ENCODE data around the gene PDE3A.
"Not testable (repeated sequence)": the region's sequence is repeated elsewhere in the genome, so short reads cannot be mapped to it uniquely, and the experiment has no call there.

PDE3A gene

DNA sequence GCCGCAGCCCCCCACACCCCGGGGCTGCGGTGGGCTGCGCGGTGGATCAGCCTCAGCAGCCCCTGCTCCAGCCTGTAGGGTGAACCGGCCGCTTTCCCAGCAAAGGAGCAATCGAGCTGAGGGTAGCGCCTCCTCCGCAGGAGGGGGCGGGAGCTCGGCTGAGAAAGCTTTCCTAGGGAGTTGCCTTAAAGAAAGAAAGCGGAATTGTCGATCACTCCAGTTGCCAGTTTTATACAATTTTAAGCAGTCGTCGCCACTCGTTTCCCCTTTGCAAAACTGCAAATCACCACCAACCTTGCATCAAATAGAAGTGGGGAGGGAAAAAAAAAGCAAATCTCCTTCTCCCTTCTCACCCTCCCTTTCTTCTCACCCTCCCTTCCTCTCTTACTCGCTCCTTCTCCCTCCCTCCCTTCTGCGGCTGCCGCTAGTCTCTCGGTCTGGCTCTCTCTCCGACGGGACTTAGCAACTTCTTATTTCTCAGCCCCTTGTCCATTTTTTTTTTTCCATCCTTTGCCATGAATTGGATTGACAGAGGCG, at the start of gene PDE3A:
Gene PDE3A, plus strand, starts transcription at position 424 of the 537 bp plus-strand sequence. CDS start 748 bp downstream, outside the sequence.
- DNase-seq (ENCODE audit: low read depth) = no peak

DNA sequence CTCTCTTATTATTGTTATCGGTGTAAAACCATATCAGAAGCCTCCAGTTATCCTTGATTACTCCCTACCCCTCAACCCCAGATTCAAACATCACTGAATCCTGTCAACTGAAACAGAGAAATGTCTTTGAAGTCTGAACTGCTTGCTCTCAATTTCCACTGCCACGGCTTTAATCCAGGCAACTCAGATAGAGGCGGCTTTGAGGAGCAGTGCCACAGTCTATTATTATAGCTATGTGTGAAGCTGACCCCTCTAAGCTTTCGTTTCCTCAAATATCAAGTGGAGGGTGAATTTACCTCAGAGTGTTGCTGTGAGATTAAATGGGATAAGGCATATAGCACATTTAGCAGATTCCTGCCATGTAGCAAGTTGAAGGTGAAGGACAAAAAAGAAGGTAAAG, 49.0 kb upstream of the PDE3A start:
- DNase-seq (ENCODE audit: low read depth) = no peak

DNA sequence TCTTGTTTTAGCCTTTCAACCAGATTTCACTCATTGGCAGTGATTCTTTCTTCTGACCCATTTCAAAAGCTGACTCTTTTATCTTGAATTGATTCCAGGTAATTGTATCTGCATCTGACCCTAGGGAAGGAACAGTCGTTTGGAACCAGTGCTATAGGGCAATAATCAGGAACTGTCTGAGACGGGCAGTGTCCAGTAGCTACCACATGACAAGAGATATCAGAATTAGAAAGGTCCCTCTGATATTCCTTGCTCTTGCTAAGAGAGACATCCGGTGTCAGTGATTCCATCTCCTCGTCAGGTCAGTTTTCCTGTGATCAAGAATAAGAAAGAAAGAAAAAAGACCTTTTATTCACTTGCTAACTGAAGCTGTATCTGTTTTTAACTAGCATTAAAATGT, 47.8 kb upstream of the PDE3A start:
- no peak for DNase-seq (ENCODE audit: low read depth)

DNA sequence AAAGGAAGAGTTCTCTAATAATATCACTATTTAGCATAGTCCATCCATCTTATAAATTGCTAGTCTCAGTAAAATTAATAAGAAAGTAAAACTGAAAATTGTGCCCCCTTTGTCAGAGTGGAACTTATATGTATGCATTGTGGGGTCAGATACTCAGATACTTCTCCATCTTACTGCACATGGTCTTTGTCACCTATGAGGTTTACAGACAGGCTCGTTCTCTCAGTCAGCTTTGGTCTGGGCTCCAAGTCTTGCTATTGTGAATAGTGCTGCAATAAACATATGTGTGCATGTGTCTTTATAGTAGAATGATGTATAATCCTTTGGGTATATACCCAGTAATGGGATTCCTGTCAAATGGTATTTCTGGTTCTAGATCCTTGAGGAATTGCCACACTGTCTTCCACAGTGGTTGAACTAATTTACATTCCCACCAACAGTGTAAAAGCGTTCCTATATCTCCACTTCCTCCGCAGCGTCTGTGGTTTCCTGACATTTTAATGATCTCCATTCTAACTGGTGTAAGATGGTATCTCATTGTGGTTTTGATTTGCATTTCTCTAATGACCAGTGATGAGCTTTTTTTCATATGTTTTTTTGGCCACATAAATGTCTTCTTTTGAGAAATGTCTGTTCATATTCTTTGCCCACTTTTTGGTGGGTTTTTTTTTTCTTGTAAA, 37.4 kb upstream of the PDE3A start:
- DNase-seq (ENCODE audit: low read depth) = not testable (repeated sequence)

DNA sequence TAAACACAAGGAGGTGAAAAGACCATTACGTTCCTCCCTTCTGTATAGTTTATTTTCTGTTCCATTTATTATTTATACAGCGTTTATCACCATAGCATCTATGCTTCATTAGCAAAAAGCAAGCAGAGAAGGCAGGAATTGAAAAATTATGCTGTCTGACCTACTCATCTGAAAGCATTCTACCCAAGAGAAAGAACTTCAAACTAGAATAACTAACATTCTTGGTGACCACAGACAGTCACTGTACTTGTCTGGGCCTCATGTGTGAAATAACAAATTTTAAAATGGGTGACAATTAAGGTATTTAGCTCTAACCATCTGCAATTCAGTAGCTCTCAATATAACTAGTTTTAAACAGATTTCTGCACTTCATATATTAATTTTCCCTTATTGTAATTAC, 29.3 kb upstream of the PDE3A start:
- no peak for DNase-seq (ENCODE audit: low read depth)

DNA sequence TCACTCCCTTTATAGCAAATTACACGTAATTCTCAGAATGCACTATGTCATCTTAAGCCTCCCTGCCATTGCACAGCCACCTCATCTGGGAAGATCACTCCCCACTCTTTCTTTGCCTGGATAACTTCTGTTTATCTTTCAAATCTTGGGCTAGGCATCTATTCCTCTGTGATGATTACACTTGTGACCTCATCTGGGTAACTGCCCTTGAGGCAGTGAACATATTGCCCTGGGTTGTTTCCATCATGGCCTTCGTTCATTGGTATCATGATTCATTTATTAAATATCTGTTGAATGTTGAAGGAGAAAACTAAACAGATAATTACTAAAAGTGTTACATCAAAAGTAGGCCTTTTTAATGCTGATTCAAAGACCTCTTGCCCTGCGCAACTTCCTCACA, 26.2 kb upstream of the PDE3A start:
- DNase-seq (ENCODE audit: low read depth) = no peak

DNA sequence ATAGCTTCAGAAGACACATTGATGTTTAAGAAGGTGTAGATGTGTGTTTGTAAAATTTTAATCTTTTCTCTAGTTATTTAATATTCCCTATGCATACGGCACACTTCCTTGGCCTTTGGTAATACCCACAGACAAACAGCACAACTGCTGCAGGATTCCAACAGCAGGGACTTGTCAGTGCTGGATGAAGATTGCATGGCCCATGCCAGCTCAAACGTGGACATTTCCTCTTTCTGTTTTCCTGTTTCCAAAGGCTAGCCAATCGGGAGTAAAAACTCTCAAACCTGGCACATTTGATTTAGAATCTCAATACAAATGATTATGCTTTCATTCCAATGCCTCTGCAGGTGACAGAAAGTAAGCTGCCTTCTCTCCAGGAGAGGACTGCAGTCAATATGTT, 22.5 kb upstream of the PDE3A start:
- no peak for DNase-seq (ENCODE audit: low read depth)

DNA sequence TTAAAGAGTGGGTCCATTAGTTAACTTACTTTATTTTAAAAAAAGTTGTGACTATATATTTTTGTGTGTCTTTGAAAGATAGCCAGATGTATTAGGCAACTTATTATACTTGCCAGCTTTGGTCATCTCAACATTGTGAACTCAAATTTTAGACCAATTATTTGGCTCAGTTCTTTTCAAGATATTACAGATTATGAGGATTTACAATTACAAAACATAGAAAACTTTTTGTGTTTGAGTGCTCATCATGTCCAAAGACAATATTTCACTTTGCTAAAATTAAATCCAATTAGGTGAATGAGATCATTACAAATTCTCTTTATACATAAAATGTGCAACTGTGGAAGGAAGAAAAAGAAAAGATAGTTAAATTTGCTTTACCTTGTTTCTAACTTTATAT, 18.3 kb upstream of the PDE3A start:
- no peak for DNase-seq (ENCODE audit: low read depth)

DNA sequence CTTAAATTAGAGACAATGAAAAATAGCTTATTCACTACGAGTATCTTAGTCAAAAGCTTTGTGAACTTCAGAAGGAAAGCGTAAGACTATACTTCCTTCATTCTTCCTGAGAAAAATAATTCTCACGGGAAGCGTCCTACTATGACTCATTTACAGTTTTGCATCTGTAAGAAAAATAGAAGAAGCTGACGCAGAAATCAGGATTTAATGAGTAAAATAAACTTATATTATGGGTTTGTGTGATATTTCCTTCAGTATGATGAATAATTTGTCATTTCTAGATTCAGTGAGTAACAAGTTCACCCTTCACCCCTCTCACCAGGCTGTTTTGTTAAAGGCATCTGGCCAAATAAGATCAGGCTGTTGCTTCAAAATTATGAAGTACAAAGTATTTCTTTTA, 17.8 kb upstream of the PDE3A start:
- no peak for DNase-seq (ENCODE audit: low read depth)

DNA sequence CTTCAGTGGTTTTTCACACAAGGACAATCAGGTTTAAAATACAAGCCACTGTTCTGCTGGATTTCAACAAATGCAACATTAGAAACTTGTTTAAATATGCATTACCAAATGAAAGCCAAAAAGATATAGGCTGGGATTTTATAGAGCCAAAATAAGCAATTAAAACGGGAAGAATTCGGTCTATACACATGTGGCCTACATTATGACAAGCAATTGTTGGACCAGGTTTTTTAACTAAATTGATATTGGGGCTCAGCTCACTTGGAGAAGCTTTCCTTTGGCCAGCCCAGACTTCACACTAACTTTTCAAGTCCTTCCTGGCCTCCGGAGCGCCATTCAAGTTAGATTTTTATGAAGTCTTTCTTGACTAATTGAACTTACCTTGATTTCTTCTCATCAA, 16.9 kb upstream of the PDE3A start:
- DNase-seq (ENCODE audit: low read depth) = no peak

DNA sequence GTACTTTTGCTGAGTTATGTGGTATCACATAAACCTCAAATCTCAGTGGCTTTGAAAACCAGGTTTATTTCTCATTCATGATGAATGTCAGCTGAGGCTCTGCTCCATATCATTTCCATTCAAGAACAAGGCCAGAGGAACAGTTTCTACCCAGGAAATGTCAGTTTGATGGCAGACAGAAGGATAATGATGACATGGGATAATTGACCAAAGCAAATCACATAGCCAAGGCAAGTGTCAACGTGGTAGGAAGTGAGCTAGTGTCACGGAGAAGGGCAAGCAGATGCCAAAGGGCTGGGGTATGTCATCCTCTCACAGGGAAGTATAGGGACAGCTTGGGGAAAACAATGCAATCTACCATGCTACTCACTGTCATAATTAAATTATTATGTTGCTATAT, 12.3 kb upstream of the PDE3A start:
- DNase-seq (ENCODE audit: low read depth) = no peak

DNA sequence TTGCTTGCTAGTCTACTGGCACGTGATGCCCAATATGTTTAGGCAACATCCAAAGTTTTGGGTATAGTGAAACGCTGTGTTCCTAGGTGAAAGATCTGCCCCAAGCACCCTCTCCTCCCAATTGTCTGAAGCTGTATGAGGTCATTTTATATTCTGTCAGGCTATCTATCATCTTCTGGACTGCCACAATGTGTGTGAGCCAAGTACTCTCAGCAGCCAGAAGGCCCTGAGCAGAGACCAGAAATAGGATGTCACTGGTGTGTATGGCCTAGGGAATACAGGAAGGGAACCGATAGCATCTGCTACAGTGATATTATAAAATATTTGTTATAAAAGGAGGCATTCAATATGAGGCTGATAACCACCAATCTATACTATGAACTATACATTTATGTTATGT, 7.9 kb upstream of the PDE3A start:
- DNase-seq (ENCODE audit: low read depth) = no peak

DNA sequence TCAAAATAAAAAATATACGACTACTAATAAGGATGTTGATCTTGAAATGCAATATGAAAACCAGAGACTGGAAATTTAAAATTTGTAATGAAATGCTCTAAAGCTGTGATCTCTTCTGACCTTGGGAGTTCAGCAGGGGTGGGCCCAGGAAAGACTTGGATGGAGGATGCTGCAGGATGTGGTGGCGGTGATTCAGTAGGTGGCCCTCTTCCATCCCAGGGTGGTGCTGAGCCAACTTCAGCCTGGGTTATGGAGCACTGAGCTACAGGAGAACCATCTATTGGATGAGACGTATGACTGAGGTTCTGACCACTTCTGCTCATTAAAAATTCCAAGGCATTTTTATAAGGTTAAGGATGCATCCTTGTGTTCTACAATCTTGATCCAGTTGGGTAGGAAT, 6.9 kb upstream of the PDE3A start:
- no peak for DNase-seq (ENCODE audit: low read depth)

DNA sequence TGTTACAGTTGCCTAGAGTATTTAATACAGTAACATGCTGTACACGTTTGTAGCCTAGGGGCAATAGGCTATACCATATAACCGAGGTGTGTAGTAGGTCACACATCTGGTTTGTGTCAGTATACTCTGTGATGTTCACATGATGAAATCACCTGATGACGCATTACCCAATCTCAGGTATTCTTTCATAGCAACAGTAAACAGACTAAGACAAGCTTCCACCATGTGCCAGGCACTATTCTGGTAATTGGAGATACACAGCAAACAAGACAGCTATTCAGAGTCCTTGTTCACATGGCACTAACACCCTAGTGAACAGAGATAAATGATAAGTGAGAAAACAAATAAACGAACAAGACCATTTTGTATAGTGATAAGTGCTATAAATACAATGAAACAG, 3.8 kb upstream of the PDE3A start:
- no peak for DNase-seq (ENCODE audit: low read depth)

DNA sequence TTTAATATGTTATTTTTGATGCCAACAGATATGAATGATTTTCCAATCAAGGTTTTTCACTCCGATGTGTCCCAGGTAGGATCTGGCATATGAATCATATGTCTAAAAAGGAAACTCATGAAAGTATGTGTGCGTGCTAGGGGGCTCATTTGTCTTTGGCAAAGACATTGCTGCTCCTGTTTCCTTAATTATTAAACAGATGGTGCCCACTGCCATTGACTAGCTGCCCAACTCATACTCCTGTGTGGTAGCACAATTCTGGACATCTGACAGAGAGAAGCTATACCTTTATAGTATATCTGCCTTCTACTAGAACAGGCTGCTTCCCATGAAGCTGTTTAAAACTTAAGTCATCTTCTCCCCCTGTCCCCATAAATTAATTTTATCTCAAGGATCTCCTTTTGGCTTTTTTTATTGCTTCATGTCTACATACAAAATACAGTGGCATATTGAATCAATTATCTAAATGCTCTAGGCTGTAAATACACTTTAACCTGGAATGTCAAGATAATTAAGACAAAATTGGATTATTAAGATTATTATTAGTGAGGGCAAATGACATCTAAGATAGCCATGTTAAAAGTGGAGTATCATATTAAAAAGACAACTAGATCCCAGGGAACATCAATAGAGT, 1.4 kb upstream of the PDE3A start:
- no peak for DNase-seq (ENCODE audit: low read depth)

DNA sequence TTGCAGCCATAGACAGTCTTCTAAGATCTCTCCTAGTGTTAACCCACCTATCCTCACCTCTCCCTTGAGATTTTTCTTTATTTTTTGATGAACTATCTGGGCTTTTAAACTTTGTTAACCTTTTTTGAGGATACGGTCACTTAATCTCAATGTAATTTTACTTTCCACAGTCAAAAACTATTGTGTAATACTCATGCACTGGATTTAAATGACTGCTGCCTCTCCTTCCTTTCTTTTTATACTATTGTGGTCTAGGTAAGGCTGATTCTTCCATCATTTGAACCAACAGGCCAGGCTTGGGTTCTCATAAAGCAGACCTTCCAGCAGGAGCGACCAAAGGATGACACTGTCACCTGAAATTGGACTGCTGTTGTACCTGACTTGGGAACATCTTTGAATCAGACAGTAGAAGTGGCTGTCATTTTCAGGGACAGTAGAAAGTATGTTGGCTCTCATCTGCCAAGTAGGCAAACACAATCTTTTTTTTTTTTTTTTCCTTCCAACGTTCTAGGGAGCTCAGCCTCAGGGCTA, 689 bp upstream of the PDE3A start:
- no peak for DNase-seq (ENCODE audit: low read depth)

DNA sequence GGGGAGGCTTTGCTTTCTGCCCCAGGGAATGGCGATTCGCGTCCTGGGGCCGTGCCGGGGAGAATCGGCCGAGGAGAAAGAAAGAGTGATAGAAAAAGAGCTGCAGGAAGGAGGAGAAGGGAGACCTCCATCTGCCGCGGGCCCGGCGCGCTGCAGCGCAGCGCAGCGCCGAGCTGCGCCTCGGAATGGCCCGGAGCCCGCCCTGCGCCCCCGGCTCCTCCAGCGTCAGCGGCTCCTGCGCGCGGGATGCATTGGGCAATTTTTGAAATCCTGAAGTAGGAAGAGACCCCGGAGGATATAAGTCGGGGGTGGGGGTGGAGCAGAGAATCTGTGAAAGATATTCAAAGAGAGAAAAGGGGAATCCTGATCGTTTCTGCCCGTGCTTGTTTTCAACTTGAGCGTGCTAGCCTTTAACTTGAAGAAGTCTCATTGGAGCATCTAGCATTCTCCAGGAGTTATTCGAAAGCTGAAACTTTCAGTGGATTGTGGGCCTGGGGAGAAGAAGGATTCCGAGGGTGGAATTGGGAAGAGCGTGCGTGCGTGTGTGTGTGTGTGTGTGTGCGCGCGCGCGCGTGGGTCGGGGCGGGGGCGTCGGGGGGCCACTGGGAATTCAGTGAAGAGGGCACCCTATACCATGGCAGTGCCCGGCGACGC, 441 bp downstream of the PDE3A start:
- no peak for DNase-seq (ENCODE audit: low read depth)

DNA sequence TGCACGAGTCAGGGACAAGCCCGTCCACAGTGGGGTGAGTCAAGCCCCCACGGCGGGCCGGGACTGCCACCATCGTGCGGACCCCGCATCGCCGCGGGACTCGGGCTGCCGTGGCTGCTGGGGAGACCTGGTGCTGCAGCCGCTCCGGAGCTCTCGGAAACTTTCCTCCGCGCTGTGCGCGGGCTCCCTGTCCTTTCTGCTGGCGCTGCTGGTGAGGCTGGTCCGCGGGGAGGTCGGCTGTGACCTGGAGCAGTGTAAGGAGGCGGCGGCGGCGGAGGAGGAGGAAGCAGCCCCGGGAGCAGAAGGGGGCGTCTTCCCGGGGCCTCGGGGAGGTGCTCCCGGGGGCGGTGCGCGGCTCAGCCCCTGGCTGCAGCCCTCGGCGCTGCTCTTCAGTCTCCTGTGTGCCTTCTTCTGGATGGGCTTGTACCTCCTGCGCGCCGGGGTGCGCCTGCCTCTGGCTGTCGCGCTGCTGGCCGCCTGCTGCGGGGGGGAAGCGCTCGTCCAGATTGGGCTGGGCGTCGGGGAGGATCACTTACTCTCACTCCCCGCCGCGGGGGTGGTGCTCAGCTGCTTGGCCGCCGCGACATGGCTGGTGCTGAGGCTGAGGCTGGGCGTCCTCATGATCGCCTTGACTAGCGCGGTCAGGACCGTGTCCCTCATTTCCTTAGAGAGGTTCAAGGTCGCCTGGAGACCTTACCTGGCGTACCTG, 1.1 kb downstream of the PDE3A start:
- no peak for DNase-seq (ENCODE audit: low read depth)

DNA sequence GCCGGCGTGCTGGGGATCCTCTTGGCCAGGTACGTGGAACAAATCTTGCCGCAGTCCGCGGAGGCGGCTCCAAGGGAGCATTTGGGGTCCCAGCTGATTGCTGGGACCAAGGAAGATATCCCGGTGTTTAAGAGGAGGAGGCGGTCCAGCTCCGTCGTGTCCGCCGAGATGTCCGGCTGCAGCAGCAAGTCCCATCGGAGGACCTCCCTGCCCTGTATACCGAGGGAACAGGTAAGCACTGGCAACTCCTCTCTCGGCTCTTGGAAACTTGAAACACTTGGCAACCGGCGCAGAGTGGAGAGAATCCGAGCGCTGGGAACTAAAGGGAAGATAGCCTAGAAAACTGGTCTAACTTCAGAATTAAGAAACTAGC, 1.7 kb downstream of the PDE3A start:
- no peak for DNase-seq (ENCODE audit: low read depth)

DNA sequence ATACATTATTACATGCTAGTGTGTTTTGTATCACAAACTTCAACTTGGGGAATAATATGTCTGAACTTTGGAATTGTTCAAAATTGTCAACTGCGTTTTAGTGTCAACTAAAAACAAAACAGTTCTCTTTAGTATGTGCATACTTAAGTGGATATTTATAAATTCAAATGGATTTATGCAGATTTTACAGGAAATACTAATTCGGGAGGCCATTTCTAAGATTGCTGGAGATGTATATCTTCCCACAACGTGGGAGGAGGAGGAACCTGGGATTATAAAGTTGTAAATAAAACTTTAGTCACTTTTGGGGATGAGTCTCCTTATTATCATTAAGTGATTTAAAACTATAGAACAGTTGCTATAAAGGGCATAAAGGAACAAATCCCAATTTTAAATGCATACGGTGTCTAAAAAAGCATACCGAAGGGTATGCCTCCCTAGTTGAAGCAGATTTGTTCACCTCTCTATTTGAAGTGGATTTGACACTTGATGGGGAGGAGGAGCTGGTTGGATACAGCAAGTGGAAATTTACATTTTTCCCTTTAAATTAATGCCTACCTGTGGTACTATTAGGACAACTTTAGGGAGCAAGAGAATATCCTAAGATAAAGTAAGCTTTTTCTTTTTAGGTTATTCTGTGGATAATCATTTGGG, 2.7 kb downstream of the PDE3A start:
- no peak for DNase-seq (ENCODE audit: low read depth)

DNA sequence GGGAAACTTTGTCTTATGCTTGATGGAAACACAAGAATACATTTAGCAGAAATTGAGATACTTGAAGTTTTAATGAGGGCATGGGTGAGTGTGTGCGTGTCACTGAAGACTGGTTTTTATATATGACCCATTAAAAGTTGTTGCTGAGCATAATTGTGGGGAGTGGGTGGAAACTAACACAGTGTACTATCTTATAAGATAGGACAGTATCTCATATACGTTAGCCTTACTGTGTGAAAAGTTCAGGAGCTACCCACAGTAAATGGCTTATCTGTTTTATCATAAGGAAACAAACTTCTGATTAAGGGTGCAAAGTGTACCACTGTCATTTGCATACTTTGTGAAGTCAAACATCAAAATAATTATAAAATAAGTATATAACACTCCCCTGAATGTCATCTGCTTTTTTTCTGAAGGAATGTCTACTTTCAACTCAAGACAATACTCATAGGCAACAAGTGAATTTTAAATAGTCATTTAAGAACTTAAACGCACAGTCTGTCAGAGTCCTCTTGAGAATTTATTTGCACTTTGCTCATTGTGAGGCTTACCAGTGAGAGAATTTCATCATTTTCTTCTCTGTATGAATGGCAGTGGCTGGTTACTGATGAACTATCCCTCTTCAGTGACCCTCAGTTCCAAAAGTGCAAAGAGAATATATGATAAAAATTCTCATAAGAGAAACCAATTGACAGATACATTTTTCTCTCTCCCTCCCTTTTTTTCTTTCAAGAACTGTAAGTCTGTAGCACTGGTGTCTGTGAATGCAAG, 4.2 kb downstream of the PDE3A start:
- DNase-seq (ENCODE audit: low read depth) = no peak

Measured in stimulated activated CD8-positive, alpha-beta memory T cell treated with anti-CD3 and anti-CD28 coated beads, Interleukin-15, amount 100 ng/mL, for 1 hour (primary cell).